ENCODE data around the gene SGSM1. TPM values are rescaled to one million over a fixed set of nuclear protein-coding genes. Genes with fewer than 3 reads are reported as not detected.

The SGSM1 gene
- total and polyA plus RNA-seq, 2 donors, result 0.38 to 0.71 TPM

DNA sequence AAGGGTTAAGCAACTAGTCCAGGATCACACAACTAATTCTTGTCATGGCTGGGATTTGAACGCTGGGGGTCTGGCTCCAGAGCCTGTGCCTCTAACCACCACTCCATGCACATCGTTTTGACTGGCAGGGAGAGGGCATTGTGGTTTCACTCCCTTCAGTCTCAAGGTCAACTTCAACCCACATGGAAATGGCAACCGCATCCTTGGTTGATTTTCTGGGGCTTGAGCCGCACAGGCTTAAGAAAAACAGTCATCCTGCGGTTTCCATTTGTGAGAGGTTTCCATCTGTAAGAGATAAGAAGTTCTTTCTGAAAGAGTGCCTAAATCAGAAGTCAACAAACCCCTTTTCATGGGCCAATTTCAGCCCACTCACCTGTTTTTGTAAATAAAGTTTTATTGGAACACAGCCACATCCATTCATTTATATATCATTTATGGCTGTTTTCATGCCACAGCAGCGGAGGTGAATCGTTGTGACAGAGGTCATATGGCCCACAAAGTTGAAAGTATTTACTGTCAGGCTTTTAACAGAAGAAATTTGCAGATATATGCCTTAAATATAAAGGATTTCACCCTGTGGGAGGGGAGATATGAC, 65.7 kb downstream of the SGSM1 start:
- no peak for DNase-seq (ENCODE audit: low read depth in 6 of 9, low spot score in 9 of 9)
- H3K4me1 ChIP-seq (ENCODE audit: control insufficient read depth in 2 of 2, insufficient read depth in 2 of 2, low read length in 2 of 2), result no peaks in the 10 kb centered on the region
- H3K36me3 ChIP-seq (ENCODE audit: control insufficient read depth in 2 of 2, insufficient read depth in 2 of 2, low read length in 1 of 2), result no peaks in the 10 kb centered on the region
- H3K27me3 ChIP-seq (ENCODE audit: control insufficient read depth in 2 of 2, insufficient read depth in 1 of 2, low read length in 1 of 2), result no peaks in the 10 kb centered on the region
- no peak overlapping the region for H3K4me3 ChIP-seq (ENCODE audit: low read length in 2 of 2)
- no peaks in the 10 kb centered on the region for H3K9me3 ChIP-seq (ENCODE audit: control insufficient read depth in 2 of 2, insufficient read depth in 1 of 2, low read length in 1 of 2)
- 85% methylated on average over 7 of the region's 7 CpGs for WGBS
- no peak overlapping the region for H3K27ac ChIP-seq (ENCODE audit: low read depth in 1 of 2, low read length in 1 of 2)

GRCh38 chr22:24873226-24873625, 67.2 kb downstream of the SGSM1 start:
- Histone ChIP-seq H3K36me3 (ENCODE audit: control insufficient read depth in 2 of 2, insufficient read depth in 2 of 2, low read length in 1 of 2) (no peaks in the 10 kb centered on the region), H3K9me3 (ENCODE audit: control insufficient read depth in 2 of 2, insufficient read depth in 1 of 2, low read length in 1 of 2) (no peaks in the 10 kb centered on the region), H3K27ac (ENCODE audit: low read depth in 1 of 2, low read length in 1 of 2) (no peak overlapping the region), H3K4me1 (ENCODE audit: control insufficient read depth in 2 of 2, insufficient read depth in 2 of 2, low read length in 2 of 2) (no peaks in the 10 kb centered on the region), H3K4me3 (ENCODE audit: low read length in 2 of 2) (no peak overlapping the region), H3K27me3 (ENCODE audit: control insufficient read depth in 2 of 2, insufficient read depth in 1 of 2, low read length in 1 of 2) (no peaks in the 10 kb centered on the region)
- 69% methylated on average over 5 of the region's 5 CpGs for WGBS
- DNase-seq (ENCODE audit: low read depth in 6 of 9, low spot score in 9 of 9), result no peak

DNA sequence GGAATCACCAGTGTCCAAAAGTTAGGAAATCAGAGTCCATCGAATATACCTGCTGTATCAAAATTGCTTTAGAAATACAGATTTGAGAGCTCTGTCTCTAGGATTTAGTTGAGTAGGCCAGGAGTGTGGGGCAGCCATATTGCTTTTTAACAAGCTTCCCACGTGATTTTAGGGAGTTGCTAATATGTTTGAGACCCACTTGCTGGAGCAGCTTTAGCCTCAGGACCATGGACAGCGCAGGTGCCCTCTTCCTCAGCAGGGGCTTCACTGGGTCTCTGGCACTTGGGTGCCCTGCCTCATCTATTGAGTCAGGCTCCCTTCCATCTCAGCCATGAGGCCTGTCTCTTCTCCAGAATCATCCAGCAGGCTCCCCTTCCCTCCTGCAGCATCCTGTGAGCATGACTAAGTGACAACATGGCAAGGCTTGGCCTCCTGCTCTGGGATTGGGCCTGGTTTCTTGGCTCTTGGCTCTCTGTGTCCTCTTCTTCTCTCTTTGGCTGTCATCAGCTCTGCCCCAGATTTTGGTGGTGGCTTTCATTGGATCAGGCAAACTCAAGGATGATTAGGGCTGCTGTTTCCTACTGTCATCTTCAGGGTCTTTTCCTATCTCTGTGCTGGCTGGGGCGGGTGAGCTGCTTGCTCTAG, 70.0 kb downstream of the SGSM1 start:
- H3K36me3 ChIP-seq (ENCODE audit: control insufficient read depth in 2 of 2, insufficient read depth in 2 of 2, low read length in 1 of 2), result no peaks in the 10 kb centered on the region
- 73% methylated on average over 4 of the region's 4 CpGs for WGBS
- DNase-seq (ENCODE audit: low read depth in 6 of 9, low spot score in 9 of 9), result peak in 8 of 9 donors; percentile 3 to 64 (median 29)
- H3K27me3 ChIP-seq (ENCODE audit: control insufficient read depth in 2 of 2, insufficient read depth in 1 of 2, low read length in 1 of 2), result no peaks in the 10 kb centered on the region
- no peak overlapping the region for H3K4me3 ChIP-seq (ENCODE audit: low read length in 2 of 2)
- H3K4me1 ChIP-seq (ENCODE audit: control insufficient read depth in 2 of 2, insufficient read depth in 2 of 2, low read length in 2 of 2), result no peaks in the 10 kb centered on the region
- H3K9me3 ChIP-seq (ENCODE audit: control insufficient read depth in 2 of 2, insufficient read depth in 1 of 2, low read length in 1 of 2), result no peaks in the 10 kb centered on the region
- H3K27ac ChIP-seq (ENCODE audit: low read depth in 1 of 2, low read length in 1 of 2), result no peak overlapping the region

- H3K4me3 ChIP-seq (ENCODE audit: low read length in 2 of 2), result no peak overlapping the region
- no peaks in the 10 kb centered on the region for H3K36me3 ChIP-seq (ENCODE audit: control insufficient read depth in 2 of 2, insufficient read depth in 2 of 2, low read length in 1 of 2)
- no peaks in the 10 kb centered on the region for H3K27me3 ChIP-seq (ENCODE audit: control insufficient read depth in 2 of 2, insufficient read depth in 1 of 2, low read length in 1 of 2)
- H3K9me3 ChIP-seq (ENCODE audit: control insufficient read depth in 2 of 2, insufficient read depth in 1 of 2, low read length in 1 of 2), result no peaks in the 10 kb centered on the region
- no peak overlapping the region for H3K27ac ChIP-seq (ENCODE audit: low read depth in 1 of 2, low read length in 1 of 2)
- no peaks in the 10 kb centered on the region for H3K4me1 ChIP-seq (ENCODE audit: control insufficient read depth in 2 of 2, insufficient read depth in 2 of 2, low read length in 2 of 2)
- no peak for DNase-seq (ENCODE audit: low read depth in 6 of 9, low spot score in 9 of 9)
- WGBS, result 98% methylated on average over 1 of the region's 1 CpG
Measured at GRCh38 chr22:24876700-24877099, 70.7 kb downstream of the SGSM1 start.

DNA sequence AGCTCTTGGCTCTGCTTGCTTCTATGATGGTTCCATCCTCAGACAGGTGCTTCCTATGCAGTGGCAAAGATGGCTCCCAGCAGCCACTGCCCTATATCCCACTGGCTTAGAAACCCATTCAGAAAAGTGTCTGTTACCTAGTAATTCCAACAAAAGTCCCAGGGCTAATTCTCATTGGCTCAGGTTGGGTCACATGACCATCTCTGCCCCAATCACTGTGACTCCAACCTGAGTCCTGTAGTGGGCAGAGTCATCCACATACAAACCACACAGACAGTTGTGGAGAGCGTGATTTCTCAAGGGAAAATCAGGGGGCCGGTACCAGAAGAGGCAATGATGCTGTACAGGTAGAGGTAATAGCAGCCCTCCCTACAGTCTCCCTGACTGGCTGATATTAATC, 73.0 kb downstream of the SGSM1 start:
- no peak for DNase-seq (ENCODE audit: low read depth in 6 of 9, low spot score in 9 of 9)
- H3K4me3 ChIP-seq (ENCODE audit: low read length in 2 of 2), result no peak overlapping the region
- 97% methylated on average over 2 of the region's 2 CpGs for WGBS

DNA sequence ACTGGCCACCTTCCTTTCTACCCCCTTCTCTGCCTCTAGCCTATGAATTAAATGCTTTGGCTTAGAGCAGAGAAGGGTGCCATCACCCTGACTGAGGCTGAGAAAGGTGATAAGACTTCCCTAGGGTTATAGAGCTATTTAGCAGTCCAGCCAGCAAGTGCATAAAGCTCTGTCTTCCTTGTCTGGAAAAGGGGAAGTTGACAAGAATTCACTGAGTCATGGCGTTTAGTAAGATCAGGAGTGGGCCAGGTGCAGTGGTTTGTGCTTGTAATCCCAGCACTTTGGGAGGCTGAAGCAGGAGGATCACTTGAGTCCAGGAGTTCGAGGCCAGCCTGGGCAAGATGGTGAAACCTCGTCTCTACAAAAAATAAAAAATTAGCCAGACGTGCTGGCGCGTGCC, 77.4 kb downstream of the SGSM1 start:
- no peaks in the 10 kb centered on the region for H3K4me1 ChIP-seq (ENCODE audit: control insufficient read depth in 2 of 2, insufficient read depth in 2 of 2, low read length in 2 of 2)
- no peak overlapping the region for H3K4me3 ChIP-seq (ENCODE audit: low read length in 2 of 2)
- H3K9me3 ChIP-seq (ENCODE audit: control insufficient read depth in 2 of 2, insufficient read depth in 1 of 2, low read length in 1 of 2), result no peaks in the 10 kb centered on the region
- H3K27ac ChIP-seq (ENCODE audit: low read depth in 1 of 2, low read length in 1 of 2), result no peak overlapping the region
- 82% methylated on average over 6 of the region's 6 CpGs for WGBS
- no peak for DNase-seq (ENCODE audit: low read depth in 6 of 9, low spot score in 9 of 9)
- no peaks in the 10 kb centered on the region for H3K36me3 ChIP-seq (ENCODE audit: control insufficient read depth in 2 of 2, insufficient read depth in 2 of 2, low read length in 1 of 2)
- no peaks in the 10 kb centered on the region for H3K27me3 ChIP-seq (ENCODE audit: control insufficient read depth in 2 of 2, insufficient read depth in 1 of 2, low read length in 1 of 2)

More for the DNA sequence above, 73.0 kb downstream of the SGSM1 start:
- Histone ChIP-seq H3K27ac (ENCODE audit: low read depth in 1 of 2, low read length in 1 of 2) (no peak overlapping the region), H3K9me3 (ENCODE audit: control insufficient read depth in 2 of 2, insufficient read depth in 1 of 2, low read length in 1 of 2) (no peaks in the 10 kb centered on the region), H3K36me3 (ENCODE audit: control insufficient read depth in 2 of 2, insufficient read depth in 2 of 2, low read length in 1 of 2) (no peaks in the 10 kb centered on the region), H3K4me1 (ENCODE audit: control insufficient read depth in 2 of 2, insufficient read depth in 2 of 2, low read length in 2 of 2) (no peaks in the 10 kb centered on the region), H3K27me3 (ENCODE audit: control insufficient read depth in 2 of 2, insufficient read depth in 1 of 2, low read length in 1 of 2) (no peaks in the 10 kb centered on the region)

GRCh38 chr22:24887260-24887659, 81.2 kb downstream of the SGSM1 start:
- Histone ChIP-seq H3K4me1 (ENCODE audit: control insufficient read depth in 2 of 2, insufficient read depth in 2 of 2, low read length in 2 of 2) (no peaks in the 10 kb centered on the region), H3K27me3 (ENCODE audit: control insufficient read depth in 2 of 2, insufficient read depth in 1 of 2, low read length in 1 of 2) (no peaks in the 10 kb centered on the region), H3K36me3 (ENCODE audit: control insufficient read depth in 2 of 2, insufficient read depth in 2 of 2, low read length in 1 of 2) (no peaks in the 10 kb centered on the region), H3K9me3 (ENCODE audit: control insufficient read depth in 2 of 2, insufficient read depth in 1 of 2, low read length in 1 of 2) (no peaks in the 10 kb centered on the region), H3K4me3 (ENCODE audit: low read length in 2 of 2) (no peak overlapping the region), H3K27ac (ENCODE audit: low read depth in 1 of 2, low read length in 1 of 2) (no peak overlapping the region)
- no peak for DNase-seq (ENCODE audit: low read depth in 6 of 9, low spot score in 9 of 9)
- WGBS, result 93% methylated on average over 2 of the region's 2 CpGs

DNA sequence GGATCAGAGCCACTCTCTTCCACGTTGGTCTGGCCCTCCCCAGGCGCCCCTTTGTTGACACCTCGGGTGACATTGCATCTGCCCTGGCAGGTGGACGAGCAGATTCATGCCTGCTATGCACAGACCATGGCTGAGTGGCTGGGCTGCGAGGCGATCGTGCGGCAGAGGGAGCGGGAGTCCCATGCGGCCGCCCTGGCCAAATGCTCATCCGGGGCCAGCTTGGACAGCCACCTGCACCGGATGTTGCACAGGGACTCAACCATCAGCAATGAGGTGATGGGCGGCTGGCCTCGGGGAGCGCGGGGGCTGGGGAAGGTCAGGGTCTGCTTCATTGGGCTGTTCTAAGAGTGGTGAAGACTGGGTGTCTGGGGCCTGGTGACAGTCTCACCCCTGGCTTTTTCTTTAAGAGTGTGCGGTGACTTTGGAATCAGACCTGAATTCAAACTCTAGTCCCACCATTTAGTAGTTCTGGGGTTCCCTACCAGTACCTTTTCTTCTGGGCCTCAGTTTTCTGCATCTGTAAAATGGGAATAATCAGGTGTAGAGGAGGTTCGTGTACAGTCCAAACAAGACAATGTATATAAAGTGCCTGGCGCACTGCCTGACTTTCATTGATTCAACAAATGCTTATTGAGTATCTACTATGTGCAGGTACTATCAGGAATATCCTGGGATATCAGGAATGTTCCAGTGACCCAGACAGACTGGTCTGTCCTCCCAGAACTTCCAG, 87.5 kb downstream of the SGSM1 start:
- no peak for DNase-seq (ENCODE audit: low read depth in 6 of 9, low spot score in 9 of 9)
- Histone ChIP-seq H3K4me1 (ENCODE audit: control insufficient read depth in 2 of 2, insufficient read depth in 2 of 2, low read length in 2 of 2) (no peaks in the 10 kb centered on the region), H3K36me3 (ENCODE audit: control insufficient read depth in 2 of 2, insufficient read depth in 2 of 2, low read length in 1 of 2) (no peaks in the 10 kb centered on the region), H3K27me3 (ENCODE audit: control insufficient read depth in 2 of 2, insufficient read depth in 1 of 2, low read length in 1 of 2) (peaks cover 0 to 2% of the 10 kb centered on the region in 2 donors), H3K9me3 (ENCODE audit: control insufficient read depth in 2 of 2, insufficient read depth in 1 of 2, low read length in 1 of 2) (no peaks in the 10 kb centered on the region), H3K4me3 (ENCODE audit: low read length in 2 of 2) (no peak overlapping the region), H3K27ac (ENCODE audit: low read depth in 1 of 2, low read length in 1 of 2) (no peak overlapping the region)
- WGBS, result 95% methylated on average over 20 of the region's 20 CpGs

- Histone ChIP-seq H3K27me3 (ENCODE audit: control insufficient read depth in 2 of 2, insufficient read depth in 1 of 2, low read length in 1 of 2) (peaks cover 0 to 2% of the 10 kb centered on the region in 2 donors), H3K36me3 (ENCODE audit: control insufficient read depth in 2 of 2, insufficient read depth in 2 of 2, low read length in 1 of 2) (no peaks in the 10 kb centered on the region), H3K4me3 (ENCODE audit: low read length in 2 of 2) (no peak overlapping the region), H3K4me1 (ENCODE audit: control insufficient read depth in 2 of 2, insufficient read depth in 2 of 2, low read length in 2 of 2) (no peaks in the 10 kb centered on the region), H3K9me3 (ENCODE audit: control insufficient read depth in 2 of 2, insufficient read depth in 1 of 2, low read length in 1 of 2) (no peaks in the 10 kb centered on the region), H3K27ac (ENCODE audit: low read depth in 1 of 2, low read length in 1 of 2) (no peak overlapping the region)
- DNase-seq (ENCODE audit: low read depth in 6 of 9, low spot score in 9 of 9), result no peak
- WGBS, result 82% methylated on average over 16 of the region's 16 CpGs
Measured at GRCh38 chr22:24894220-24894975, 88.4 kb downstream of the SGSM1 start.

Measured in thymus (tissue), 11 donors.